GM15510 (cell line): Measurements from ENCODE around the gene CZIB.

Experiments used
- POLR2A ChIP-seq: IDR thresholded peaks from 3 replicates; pipeline ENCODE4 v1.6.1; 2011; ENCODE audit warnings: borderline replicate concordance; ENCODE audit not compliant: insufficient read length; ENCODE audit errors: extremely low read depth

CZIB gene

DNA sequence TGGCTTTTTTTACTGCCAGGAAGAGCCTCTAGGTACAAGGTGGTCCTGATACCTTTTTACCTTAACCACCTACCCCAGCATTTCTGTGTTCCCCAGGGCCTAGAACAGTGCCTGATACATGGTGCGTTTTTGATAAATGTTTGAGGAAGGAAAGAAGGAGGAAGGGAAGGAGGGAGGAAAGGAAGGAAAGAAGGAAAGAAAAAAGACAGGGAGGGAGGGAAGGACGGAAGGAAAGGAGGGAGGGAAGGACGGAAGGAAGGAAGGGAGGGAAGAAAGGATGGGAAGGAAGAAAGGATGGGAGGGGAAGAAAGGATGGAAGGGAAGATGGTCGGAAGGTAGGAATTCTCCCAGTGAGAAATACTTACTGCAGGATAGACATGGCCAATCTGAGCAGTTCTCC is 29.9 kb upstream of the CZIB start:
- TF ChIP-seq POLR2A = no peak

DNA sequence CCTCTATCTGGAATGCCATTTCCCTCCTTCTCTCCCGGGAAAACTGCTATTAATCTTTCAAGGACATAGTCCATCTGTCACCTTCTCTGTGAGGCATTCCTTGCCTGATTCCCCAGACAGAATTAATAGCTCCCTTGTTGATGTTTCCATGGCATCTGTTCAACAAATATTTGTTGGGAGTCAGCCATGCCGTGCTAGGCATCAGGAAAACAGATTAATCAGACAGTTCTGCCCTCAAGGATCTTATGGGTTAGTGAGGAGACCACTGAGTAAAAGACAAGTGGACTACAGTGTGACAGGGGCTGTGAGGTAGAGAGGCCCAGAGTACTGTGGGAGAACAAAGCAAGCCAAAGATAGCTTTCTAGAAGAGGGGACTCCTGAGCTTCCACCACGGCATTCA is 29.3 kb upstream of the CZIB start:
- no peak for TF ChIP-seq POLR2A

DNA sequence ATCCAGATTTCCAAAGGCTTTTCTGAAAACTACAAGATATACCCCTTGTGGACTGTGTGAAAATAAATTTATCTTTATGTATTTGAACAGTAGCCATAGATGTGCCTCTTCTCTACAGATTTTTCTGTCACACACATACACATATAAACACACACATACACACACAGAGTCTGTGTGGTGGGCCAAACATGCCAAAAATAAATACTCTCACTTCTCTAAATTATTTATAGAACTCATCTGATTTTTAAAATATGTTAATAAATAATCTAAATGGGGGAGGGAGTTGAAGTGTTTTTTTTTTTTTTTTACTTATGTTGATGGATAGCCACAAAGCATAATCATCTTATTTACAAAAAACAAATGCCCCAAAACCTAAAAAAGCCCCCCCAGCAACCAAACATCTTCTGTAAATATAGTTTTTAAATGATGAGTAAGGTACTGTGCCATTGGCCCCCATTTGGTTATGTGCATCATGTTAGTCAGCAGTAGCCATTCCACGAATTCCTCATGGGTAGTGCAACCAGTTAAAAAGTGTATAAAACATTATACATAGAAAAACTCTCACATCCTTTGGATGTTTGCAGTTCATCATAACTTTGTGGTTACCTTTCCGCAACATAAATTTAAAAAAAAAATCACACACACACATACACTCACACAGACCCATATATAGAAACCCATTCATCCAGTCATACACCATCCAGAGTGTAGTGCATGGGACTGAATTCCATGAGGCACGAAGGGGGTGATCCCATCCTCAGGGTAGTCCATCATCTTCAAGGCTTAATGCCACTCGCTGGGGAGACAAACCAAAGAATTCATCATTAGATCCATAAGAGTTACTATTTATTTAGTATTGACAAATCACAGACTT is 26.1 kb upstream of the CZIB start:
- no peak for TF ChIP-seq POLR2A

DNA sequence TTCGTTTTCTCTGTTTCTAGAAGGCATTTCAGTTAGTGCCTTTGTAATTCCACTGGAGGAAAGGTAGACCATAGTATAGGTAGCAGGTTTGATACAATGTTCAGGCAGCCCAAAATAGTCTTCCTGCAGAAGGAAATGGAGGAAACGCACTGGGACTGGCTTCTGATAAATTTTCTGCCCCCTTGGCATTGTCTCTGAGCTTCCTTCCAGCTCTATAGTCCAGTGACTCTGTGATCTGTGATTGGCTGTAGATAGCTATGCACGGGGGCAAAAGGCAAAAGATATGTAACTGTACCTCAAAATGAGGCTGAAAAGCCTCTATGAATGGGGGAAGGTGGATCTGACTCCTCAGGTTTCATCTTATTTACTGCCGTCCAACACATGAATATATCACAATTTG is 23.7 kb upstream of the CZIB start:
- TF ChIP-seq POLR2A = no peak

DNA sequence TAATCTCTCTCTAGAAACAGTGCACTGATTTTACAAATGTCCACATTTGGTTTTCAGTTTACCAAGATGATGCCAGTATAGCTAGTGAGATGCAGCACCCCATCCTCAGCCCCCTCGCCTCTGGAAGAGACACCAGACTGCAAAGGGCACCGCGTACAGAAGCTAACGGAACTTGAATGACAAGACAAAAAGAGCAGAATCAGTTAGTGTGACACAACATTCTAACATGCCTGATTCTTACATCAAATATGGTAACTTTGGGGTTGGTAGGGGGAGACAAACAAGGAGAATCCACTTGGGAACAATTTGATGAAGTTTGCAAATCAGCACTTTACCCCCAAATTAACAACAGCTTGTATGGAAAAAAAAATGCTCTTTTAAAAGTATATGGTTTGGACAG is 21.9 kb upstream of the CZIB start:
- no peak for TF ChIP-seq POLR2A

DNA sequence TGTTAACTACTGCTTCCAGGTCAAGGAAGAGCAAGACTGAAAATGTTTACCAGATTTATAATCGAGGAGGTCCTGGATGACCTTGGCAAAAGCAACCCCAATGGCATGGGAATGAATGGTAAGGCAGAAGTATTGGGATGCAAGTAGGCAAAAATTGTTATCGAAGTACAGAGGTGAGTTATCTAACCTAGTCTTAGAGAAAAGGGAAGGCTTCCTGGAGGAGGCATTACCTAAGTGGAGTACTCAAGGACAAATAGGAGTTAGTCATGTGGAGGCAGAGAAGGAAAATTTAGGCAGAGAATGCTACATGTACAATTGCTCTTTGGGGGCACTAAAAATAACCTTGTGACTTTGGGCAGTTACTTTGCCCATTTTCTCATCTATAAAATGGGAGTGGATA is 21.4 kb upstream of the CZIB start:
- TF ChIP-seq POLR2A = no peak

DNA sequence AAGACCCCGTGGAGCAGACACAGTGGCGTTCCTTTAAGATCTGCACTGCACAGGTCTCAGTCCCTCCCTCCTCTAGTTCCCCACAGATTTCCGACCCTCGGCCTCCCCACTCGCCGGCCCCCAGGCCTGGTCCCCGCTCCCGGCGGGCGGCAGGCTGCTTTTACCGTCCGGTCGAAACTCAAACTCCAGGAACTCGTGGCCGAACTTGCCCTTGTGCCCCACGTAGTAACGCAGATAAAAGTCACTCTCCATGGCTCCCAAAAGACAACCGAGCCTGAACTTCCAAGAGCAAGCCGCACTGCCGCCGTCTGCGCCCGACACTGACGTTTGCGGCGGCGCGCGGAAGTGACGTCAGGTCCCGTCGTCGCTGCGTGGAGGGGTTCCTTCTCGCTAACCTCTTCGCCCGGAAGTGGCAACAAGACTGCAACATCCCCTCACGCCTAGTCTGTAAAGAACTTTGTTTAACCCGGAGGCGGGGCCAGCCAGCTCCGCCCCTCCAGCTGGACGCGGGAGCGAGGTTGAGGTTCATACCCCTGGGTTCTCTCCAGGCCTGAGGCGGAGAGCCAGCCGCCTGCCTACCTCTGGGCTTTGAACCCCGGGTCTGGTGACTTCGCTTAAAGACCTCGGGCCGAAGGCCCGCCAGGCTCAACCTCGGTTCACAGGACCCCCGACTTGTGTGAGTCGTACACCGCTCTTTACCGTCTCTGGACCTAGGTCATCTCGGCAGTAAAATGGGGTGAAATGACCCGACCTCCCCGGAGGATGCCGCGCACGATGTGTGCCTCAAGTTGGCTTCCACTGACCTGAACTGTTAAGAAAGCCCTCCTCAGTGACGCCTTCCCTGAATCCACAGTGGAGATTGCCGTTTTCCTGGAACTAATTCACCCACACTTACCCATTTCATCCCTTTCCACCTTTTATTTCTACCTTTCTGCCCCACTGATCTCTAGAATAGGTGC is 18.0 kb upstream of the CZIB start, which contains the start of gene MAGOH:
Gene MAGOH (minus strand): TSS at position 322 of the 959 bp plus-strand sequence. CDS start 70 bp downstream, at position 252.
- peak; percentile 73 for TF ChIP-seq POLR2A

DNA sequence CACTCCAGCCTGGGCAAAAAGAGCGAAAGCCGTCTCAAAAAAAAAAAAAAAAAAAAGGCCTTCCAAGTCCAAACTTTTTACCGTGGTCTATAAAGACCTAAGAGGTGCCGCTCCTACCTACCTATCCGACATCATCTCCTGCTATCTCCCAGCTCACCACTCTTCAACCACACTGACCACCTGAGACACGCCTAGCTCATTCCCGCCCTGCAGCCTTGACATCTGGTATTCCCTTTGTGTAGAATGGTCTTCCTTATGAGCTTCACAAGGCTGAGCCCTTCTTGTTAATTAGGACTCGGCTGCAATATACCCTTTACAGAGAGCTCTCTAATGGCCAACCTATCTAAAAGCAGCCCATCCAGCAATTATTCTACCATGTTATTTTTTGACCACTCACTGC is 17.2 kb upstream of the CZIB start:
- no peak for TF ChIP-seq POLR2A

DNA sequence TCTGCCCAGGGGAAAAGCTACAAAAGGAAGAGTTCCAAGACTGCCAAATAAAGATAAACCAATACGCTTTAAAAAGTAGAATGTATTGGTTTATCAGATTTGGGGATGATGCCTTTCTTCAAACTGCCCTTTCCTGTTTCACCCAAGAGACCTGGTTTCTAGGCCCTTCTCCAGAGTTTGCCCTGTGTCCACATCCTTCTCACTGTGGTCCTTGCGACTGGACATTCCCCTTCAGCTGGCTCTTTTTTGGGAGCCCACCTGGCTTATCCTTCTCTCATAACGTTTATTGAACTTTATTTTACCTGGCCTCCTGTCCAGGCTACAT is 490 bp upstream of the CZIB start:
- TF ChIP-seq POLR2A = no peak

DNA sequence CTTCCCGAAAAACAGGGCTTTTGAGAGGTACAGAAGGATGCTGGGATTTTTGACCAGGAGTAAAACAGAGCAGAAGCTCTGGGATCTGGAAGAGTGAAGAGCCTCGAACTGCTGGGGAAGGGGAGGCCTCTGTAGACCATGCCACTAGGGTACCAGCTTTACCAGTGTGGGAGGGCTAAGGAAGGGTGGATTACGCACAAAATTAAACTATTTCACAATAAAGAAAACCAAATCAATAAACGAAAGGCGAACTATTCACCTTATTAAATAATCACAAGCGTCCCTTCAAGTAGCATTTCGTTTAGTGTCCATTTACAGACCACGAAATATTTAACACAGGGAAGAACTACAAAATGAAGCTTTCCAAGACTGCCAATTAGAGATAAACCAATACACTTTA is 723 bp downstream of the CZIB start:
- no peak for TF ChIP-seq POLR2A

DNA sequence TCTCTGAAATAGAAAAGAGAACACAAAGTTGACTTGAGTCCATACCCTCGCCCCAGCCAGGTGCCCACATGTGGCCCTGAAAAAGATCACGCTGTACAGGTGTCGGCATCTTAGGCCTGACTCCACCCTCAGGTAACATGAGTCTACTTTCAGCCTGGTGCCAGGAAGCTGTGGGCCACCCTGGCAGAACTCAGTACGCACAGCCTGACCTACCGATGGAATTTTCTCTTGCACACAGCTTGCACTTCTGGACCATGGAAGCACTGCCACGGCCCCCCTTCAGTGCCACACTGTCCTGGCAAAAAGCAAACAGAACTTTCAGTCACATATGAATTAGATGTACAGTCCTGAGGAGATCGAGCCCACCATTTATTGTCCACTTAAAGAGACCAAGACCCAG is 2.2 kb downstream of the CZIB start:
- TF ChIP-seq POLR2A = no peak

DNA sequence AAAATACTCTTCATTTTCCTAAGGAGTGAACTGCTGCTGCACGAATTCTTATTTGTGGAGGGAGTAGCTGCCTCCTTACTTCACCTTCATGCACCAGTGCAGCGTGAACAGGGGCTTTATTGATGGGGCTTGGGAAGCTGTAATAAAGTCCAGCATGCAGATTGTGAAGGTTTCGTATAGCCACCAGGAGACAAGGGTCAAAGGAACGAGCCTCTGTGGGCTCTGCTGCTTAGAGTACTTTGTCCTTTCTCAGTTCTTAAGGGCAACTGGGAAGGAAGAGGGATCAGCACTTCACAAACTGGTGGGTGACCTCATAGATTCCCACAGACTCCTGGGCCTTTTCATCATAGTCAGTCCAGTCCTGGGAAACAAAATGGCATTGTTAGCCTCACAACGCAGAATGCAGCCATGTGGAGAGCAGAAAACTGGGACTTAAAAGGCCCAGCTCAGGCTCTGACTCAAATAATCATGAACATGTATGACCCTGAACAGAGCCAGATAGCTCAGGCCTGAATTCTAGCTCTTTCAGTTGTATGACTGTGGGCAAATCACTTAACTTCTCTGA is 6.0 kb downstream of the CZIB start:
- TF ChIP-seq POLR2A = no peak

DNA sequence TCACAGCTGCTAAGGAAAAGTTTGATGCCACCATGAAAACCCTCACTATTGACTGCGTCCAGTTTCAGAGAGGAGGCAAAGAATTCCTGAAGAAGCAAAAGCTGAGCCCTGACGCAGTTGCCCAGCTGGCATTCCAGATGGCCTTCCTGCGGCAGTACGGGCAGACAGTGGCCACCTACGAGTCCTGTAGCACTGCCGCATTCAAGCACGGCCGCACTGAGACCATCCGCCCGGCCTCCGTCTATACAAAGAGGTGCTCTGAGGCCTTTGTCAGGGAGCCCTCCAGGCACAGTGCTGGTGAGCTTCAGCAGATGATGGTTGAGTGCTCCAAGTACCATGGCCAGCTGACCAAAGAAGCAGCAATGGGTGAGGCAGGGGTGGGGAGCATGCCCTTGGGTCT is 9.5 kb downstream of the CZIB start:
- no peak for TF ChIP-seq POLR2A

DNA sequence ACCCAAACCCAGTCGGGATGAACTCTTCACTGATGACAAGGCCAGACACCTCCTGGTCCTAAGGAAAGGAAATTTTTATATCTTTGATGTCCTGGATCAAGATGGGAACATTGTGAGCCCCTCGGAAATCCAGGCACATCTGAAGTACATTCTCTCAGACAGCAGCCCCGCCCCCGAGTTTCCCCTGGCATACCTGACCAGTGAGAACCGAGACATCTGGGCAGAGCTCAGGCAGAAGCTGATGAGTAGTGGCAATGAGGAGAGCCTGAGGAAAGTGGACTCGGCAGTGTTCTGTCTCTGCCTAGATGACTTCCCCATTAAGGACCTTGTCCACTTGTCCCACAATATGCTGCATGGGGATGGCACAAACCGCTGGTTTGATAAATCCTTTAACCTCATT is 10.1 kb downstream of the CZIB start:
- TF ChIP-seq POLR2A = no peak

DNA sequence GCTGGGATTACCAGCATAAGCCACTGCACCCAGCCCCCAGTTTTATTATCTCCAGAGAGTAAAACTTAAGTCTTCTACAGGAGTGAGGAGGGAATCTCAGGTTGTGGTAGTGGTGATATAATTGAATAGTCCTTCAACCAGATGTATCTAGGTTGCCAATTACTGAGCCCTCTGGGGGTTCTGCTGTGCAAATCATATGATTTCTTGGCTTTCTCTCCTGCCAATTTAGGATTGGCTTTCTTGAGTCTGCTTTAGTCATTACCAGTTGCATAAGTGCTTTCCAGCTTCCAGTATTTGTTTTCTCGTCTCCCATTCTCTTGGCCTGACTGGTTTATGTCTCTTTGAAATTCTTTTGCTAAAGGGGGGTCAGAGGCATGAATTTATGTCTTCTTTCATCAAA is 12.7 kb downstream of the CZIB start:
- TF ChIP-seq POLR2A = no peak

DNA sequence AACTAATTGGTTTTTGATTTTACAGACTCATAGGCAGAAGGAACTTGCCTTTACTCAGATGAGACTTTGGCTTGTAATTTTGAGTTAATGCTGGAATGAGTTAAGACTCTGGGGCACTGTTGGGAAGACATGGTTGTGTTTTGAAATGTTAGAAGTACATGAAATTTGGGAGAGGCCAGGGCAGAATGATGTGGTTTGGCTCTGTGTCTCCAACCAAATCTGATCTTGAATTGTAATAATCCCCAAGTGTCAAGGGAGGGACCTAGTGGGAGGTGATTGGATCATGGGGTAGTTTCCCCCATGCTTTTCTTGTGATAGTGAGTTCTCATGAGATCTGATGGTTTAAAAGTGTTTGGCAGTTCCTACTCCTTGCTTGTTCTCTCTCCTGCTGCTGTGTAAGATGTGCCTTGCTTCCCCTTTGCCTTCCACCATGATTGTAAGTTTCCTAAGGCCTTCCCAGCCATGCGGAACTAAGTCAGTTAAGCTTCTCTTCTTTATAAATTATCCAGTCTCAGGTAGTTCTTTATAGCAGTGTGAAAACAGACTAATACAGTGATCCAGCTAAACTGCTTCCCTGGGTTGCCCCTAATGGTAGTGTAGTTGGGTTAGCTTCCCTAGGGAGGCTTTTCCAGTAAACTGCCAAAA is 13.6 kb downstream of the CZIB start:
- no peak for TF ChIP-seq POLR2A

DNA sequence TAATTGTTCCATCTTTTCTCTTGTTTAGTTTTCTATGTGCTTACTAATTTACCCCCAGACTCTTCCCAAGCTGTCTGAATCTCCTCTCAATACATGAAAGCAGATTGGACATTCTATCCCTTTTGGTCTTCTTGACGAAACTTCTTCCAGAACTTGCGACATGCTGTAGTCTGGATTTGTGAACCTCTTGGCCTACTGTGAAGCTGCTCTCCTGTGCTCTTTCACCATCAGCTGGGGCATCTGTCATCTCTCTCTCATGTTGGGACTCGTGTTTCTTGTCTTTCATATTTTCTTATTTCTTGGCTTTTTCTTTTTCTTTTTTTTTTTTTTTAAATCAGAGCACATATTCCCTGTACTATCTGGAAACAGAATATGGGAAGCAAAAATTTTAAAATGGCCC is 17.0 kb downstream of the CZIB start:
- TF ChIP-seq POLR2A = no peak
